H1 (cell line): ENCODE data around the gene LRRC45. TPM values are rescaled to one million over a fixed set of nuclear protein-coding genes. Genes with fewer than 3 reads are reported as not detected.
A peak's percentile ranks its signal among the peaks of the same experiment; 100 is the strongest.

Source experiments
- CTCF ChIA-PET: fragments of 300-600 bp; sonication (Branson Sonifier 250); formaldehyde crosslinking; loops from one replicate; lab custom pipeline; 2021; ENCODE audit not compliant: partially characterized antibody; lab: Charles Lee
- POLR2A ChIA-PET: fragments of 300-600 bp; sonication (Branson Sonifier 250); formaldehyde crosslinking; loops from one replicate; lab custom pipeline; 2021; ENCODE audit warnings: inconsistent platforms; ENCODE audit not compliant: partially characterized antibody; lab: Charles Lee
- DNase-seq, 2 experiments: peaks; one replicate each; pipeline versions ENCODE4 v3.0.0 to v3.0.0-alpha.2; 2010 to 2022; ENCODE audit warnings: low spot score in 2 of 2, low read depth in 1 of 2, mixed read lengths in 1 of 2
- FAIRE-seq: peaks from 2 replicates; lab custom pipeline; 2011; peaks lifted over from hg19 to GRCh38; lab: Jason Lieb, UNC
- H2AFZ ChIP-seq: 2 replicates; pipeline ENCODE4 v1.8.1; 2012; ENCODE audit warnings: low read length, inconsistent platforms
- H2AK5ac ChIP-seq: 2 replicates; pipeline ENCODE4 v1.6.1; 2013; ENCODE audit warnings: low read depth, low read length
- H2BK120ac ChIP-seq: replicated peaks from 2 replicates; pipeline ENCODE3; 2013; ENCODE audit warnings: low read depth, low read length, inconsistent platforms
- H2BK12ac ChIP-seq: 2 replicates; pipeline ENCODE4 v1.6.1; 2013; ENCODE audit warnings: low read depth, low read length
- H2BK15ac ChIP-seq: 2 replicates; pipeline ENCODE4 v1.6.1; 2013; ENCODE audit warnings: low read length
- H2BK20ac ChIP-seq: 2 replicates; pipeline ENCODE4 v1.6.1; 2013; ENCODE audit warnings: low read length
- H2BK5ac ChIP-seq: 2 replicates; pipeline ENCODE4 v1.6.1; 2013; ENCODE audit warnings: low read depth, low read length
- H3K14ac ChIP-seq: 2 replicates; pipeline ENCODE4 v1.6.1; 2013; ENCODE audit warnings: inconsistent platforms; ENCODE audit not compliant: insufficient read length
- H3K18ac ChIP-seq: 2 replicates; pipeline ENCODE4 v1.6.1; 2013; ENCODE audit warnings: low read length; ENCODE audit errors: extremely low read depth
- H3K23ac ChIP-seq: 2 replicates; pipeline ENCODE4 v1.6.1; 2013; ENCODE audit warnings: inconsistent platforms; ENCODE audit not compliant: insufficient read length
- H3K23me2 ChIP-seq: 2 replicates; pipeline ENCODE4 v1.6.1; 2013; ENCODE audit warnings: low read depth, low read length
- H3K27ac ChIP-seq: 2 replicates; pipeline ENCODE4 v1.6.1; 2011; ENCODE audit warnings: low read depth, low read length, inconsistent platforms
- H3K27me3 ChIP-seq, 4 experiments: replicated peaks in 1 of 4; 1 replicate in 1 of 4; 2 replicates in 3 of 4; pipeline versions ENCODE4 v1.6.1 to v1.8.1; 2011 to 2013; ENCODE audit warnings: low read length in 3 of 4, mild to moderate bottlenecking in 3 of 4, inconsistent platforms in 2 of 4, mixed read lengths in 2 of 4, moderate library complexity in 1 of 4; ENCODE audit not compliant: control insufficient read depth in 3 of 4, insufficient read depth in 3 of 4; ENCODE audit errors: extremely low read depth in 1 of 4
- H3K36me3 ChIP-seq, 4 experiments: 2 replicates each; pipeline versions ENCODE4 v1.6.1 to v1.8.1; 2011 to 2013; ENCODE audit warnings: mild to moderate bottlenecking in 4 of 4, low read length in 3 of 4, moderate library complexity in 2 of 4, control low read depth in 1 of 4, inconsistent platforms in 1 of 4; ENCODE audit not compliant: insufficient read depth in 4 of 4, control insufficient read depth in 2 of 4
- H3K4ac ChIP-seq: replicated peaks from 2 replicates; pipeline ENCODE3; 2013; ENCODE audit warnings: low read length, low read depth, mixed read lengths, inconsistent platforms; ENCODE audit not compliant: insufficient read length
- H3K4me1 ChIP-seq, 4 experiments: replicated peaks in 1 of 4; 1 replicate in 1 of 4; 2 replicates in 3 of 4; pipeline versions ENCODE4 v1.6.1 to v1.8.1; 2011 to 2013; ENCODE audit warnings: low read length in 3 of 4, inconsistent platforms in 2 of 4, mixed read lengths in 1 of 4; ENCODE audit not compliant: insufficient read depth in 4 of 4, control insufficient read depth in 3 of 4
- H3K4me2 ChIP-seq, 2 experiments: 2 replicates each; pipeline versions ENCODE4 v1.6.1 to v1.8.1; 2011 to 2013; ENCODE audit warnings: low read depth in 2 of 2, low read length in 2 of 2, control low read depth in 1 of 2, inconsistent platforms in 1 of 2, mild to moderate bottlenecking in 1 of 2; ENCODE audit not compliant: insufficient read depth in 1 of 2
- H3K4me3 ChIP-seq, 4 experiments: fragments of 200-600, 300-600 bp in 1 of 4; sonication (generic), shearing (Covaris generic), sonication (Bioruptor Twin) in 1 of 4; 2 replicates each; pipeline versions ENCODE4 v1.5.1 to v1.8.1; 2011 to 2016; ENCODE audit warnings: low read length in 4 of 4, low read depth in 3 of 4, control low read depth in 2 of 4, inconsistent platforms in 2 of 4, mild to moderate bottlenecking in 2 of 4, mixed read lengths in 1 of 4, moderate library complexity in 1 of 4; ENCODE audit not compliant: insufficient read depth in 2 of 4; ENCODE audit errors: extremely low read depth in 1 of 4
- H3K56ac ChIP-seq: replicated peaks from 2 replicates; pipeline ENCODE3; 2013; ENCODE audit warnings: low read depth, mild to moderate bottlenecking, mixed read lengths, low read length, inconsistent platforms; ENCODE audit not compliant: insufficient read length
- H3K79me1 ChIP-seq: 2 replicates; pipeline ENCODE4 v1.6.1; 2013; ENCODE audit warnings: low read depth, low read length, control low read depth
- H3K79me2 ChIP-seq, 2 experiments: 2 replicates each; pipeline versions ENCODE4 v1.6.1 to v1.8.1; 2012 to 2013; ENCODE audit warnings: low read length in 2 of 2, mild to moderate bottlenecking in 2 of 2, inconsistent platforms in 1 of 2; ENCODE audit not compliant: insufficient read depth in 2 of 2, control insufficient read depth in 1 of 2
- H3K9ac ChIP-seq, 4 experiments: replicated peaks in 1 of 4; 1 replicate in 1 of 4; 2 replicates in 3 of 4; pipeline versions ENCODE4 v1.6.1 to v1.8.1; 2011 to 2013; ENCODE audit warnings: low read depth in 3 of 4, low read length in 3 of 4, control low read depth in 2 of 4, mild to moderate bottlenecking in 2 of 4, moderate library complexity in 2 of 4, inconsistent platforms in 1 of 4; ENCODE audit errors: extremely low read depth in 1 of 4
- H3K9me3 ChIP-seq, 2 experiments: 2 replicates each; pipeline versions ENCODE4 v1.6.1 to v1.8.1; 2012 to 2013; ENCODE audit warnings: mild to moderate bottlenecking in 2 of 2, moderate library complexity in 2 of 2, control low read depth in 1 of 2, inconsistent platforms in 1 of 2, low read depth in 1 of 2, low read length in 1 of 2, mixed read lengths in 1 of 2; ENCODE audit not compliant: insufficient read depth in 2 of 2
- H4K20me1 ChIP-seq, 2 experiments: replicated peaks in 1 of 2; 2 replicates each; pipeline versions ENCODE3 to v1.8.1; 2011 to 2013; ENCODE audit warnings: inconsistent platforms in 2 of 2, low read length in 2 of 2, mild to moderate bottlenecking in 1 of 2; ENCODE audit not compliant: insufficient read depth in 2 of 2, control insufficient read depth in 1 of 2
- H4K5ac ChIP-seq: 2 replicates; pipeline ENCODE4 v1.6.1; 2013; ENCODE audit warnings: low read length, low read depth, mixed read lengths, inconsistent platforms; ENCODE audit not compliant: insufficient read length
- H4K8ac ChIP-seq: 2 replicates; pipeline ENCODE4 v1.8.0; 2013; ENCODE audit warnings: mild to moderate bottlenecking, moderate library complexity, low read length, inconsistent platforms; ENCODE audit not compliant: insufficient read depth; ENCODE audit errors: extremely low read depth
- H4K91ac ChIP-seq: replicated peaks from 2 replicates; pipeline ENCODE3; 2013; ENCODE audit warnings: low read length, mixed read lengths, inconsistent platforms; ENCODE audit not compliant: insufficient read length
- BRCA1 ChIP-seq: IDR thresholded peaks from 2 replicates; pipeline ENCODE4 v1.6.1; 2012; ENCODE audit warnings: low read depth, low read length, improper control_type of control experiment
- EP300 ChIP-seq, 2 experiments: IDR thresholded peaks; 1 replicate in 1 of 2; 2 replicates in 1 of 2; pipeline ENCODE4 v1.6.1; 2011 to 2012; ENCODE audit warnings: low read depth in 2 of 2, low read length in 2 of 2, mild to moderate bottlenecking in 2 of 2, borderline replicate concordance in 1 of 2, inconsistent platforms in 1 of 2, moderate library complexity in 1 of 2
- GTF2F1 ChIP-seq: IDR thresholded peaks from 2 replicates; pipeline ENCODE4 v1.6.1; 2012; ENCODE audit warnings: low read depth, low read length, improper control_type of control experiment, borderline replicate concordance
- JUN ChIP-seq: IDR thresholded peaks from 2 replicates; pipeline ENCODE4 v1.6.1; 2011; ENCODE audit warnings: low read depth, mild to moderate bottlenecking, improper control_type of control experiment, low read length
- MAFK ChIP-seq: IDR thresholded peaks from 2 replicates; pipeline ENCODE4 v1.6.1; 2012; ENCODE audit warnings: low read depth, mild to moderate bottlenecking, improper control_type of control experiment, low read length
- POLR2A ChIP-seq, 2 experiments: IDR thresholded peaks; 1 replicate in 1 of 2; 2 replicates in 1 of 2; pipeline ENCODE4 v1.6.1; 2011; ENCODE audit warnings: low read depth in 2 of 2, low read length in 2 of 2, mild to moderate bottlenecking in 2 of 2; ENCODE audit errors: control extremely low read depth in 1 of 2
- POLR2AphosphoS5 ChIP-seq: IDR thresholded peaks from 2 replicates; pipeline ENCODE4 v1.6.1; 2011; ENCODE audit warnings: low read depth, low read length
- SP1 ChIP-seq: IDR thresholded peaks from 2 replicates; pipeline ENCODE4 v1.6.1; 2011; ENCODE audit warnings: low read depth, low read length
- TBP ChIP-seq: IDR thresholded peaks from 2 replicates; pipeline ENCODE4 v1.6.1; 2011; ENCODE audit warnings: low read depth, low read length, improper control_type of control experiment
- WGBS, 2 experiments: shearing (Covaris generic) in 1 of 2; methylation state at CpG; one replicate each; pipeline versions ENCODE4 v1.1.6 to v1.1.7; 2013 to 2015; ENCODE audit warnings: low lambda C conversion rate in 2 of 2, mixed read lengths in 2 of 2, inconsistent platforms in 1 of 2, low coverage in 1 of 2, missing lambda C conversion rate in 1 of 2; ENCODE audit not compliant: insufficient replicate concordance in 2 of 2, insufficient coverage in 1 of 2, insufficient read length in 1 of 2; ENCODE audit errors: extremely low coverage in 1 of 2, missing lambda C conversion rate in 1 of 2; 5-methylcytosine and 5-hydroxymethylcytosine counted together
- polyA plus RNA-seq, 7 experiments: library from polyadenylated mRNA; depleted of rRNA in 3 of 7; stranded (reverse) in 5 of 7; unstranded in 2 of 7; fragments of >200 nt in 5 of 7; fragments of 200-250 nt in 2 of 7; gene quantifications; 1 replicate in 5 of 7; 2 replicates in 1 of 7; 4 replicates in 1 of 7; pipeline versions ENCODE4 v1.2.1 to v1.2.3, GENCODE V29; 2011 to 2013; ENCODE audit warnings: missing spikeins in 2 of 7, mixed read lengths in 2 of 7
- total RNA-seq: library from RNA; stranded (reverse); fragmentation: NEBNext Ultra II Directional; extraction: Animal tissue kit (Norgen Biotek cat#: 25700); gene quantifications from 2 replicates; pipeline ENCODE4 v1.2.1, GENCODE V29; 2021
- TF ChIP-seq, protein P1 (sequence below): IDR thresholded peaks from 2 replicates; pipeline ENCODE4 v1.6.1; 2011; ENCODE audit warnings: low read depth, mild to moderate bottlenecking, low read length; ENCODE audit not compliant: insufficient read depth
- TF ChIP-seq, protein P2 (sequence below): IDR thresholded peaks from 2 replicates; pipeline ENCODE4 v1.6.1; 2012; ENCODE audit warnings: inconsistent platforms

The LRRC45 gene
- total and polyA plus RNA-seq, 2 of the 8 experiments (the other 6 are each of a cell fraction or from before 2014, with no cell fraction given) = 11.5 to 29.0 TPM

DNA sequence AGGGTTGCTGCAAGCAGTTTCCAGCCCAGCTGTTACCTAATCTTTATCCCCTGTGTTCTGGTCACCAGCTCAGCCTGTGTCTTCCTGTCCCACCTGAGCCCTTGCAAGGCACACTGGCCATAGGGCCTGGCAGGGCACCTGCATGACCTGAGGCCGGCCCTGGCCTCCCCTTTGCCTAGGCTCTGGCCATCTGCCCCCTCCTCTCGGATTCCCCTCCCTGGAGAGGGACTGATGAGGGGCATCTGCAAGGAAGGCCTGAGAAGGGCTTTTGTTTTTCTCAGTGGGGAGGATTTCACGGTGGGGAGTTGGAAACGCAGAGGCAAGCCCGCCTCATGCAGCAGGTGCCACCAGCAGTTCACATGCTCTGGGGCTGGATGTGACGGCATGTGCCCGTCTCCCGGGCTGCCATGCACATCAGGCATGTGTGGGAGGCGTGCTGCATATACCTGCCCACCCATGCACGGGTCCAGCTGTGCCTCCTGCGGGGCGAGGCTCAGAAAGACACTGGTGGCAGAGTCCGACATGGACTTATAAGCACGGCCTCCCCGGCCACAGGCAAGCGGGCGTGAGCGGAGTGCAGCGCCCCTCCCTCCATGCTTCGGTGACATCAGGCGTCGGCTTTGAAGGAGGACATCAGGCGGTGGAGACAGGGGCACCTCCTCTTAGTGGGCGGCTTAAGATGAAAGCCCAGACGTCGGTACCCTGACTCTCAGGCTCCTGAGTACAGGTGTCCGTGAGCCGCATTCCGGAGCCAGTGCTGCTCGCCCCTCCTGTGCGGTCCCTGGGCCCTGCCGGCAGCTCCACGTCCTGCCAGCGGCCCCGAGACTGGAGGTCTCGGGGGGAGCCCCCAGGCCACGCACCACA lies 29.1 kb upstream of the LRRC45 start:
- no peak overlapping the region for H3K56ac ChIP-seq
- H3K4me2 ChIP-seq = no peak overlapping the region
- no peak for TF ChIP-seq POLR2A (IDR thresholded peaks at IDR 0.05; ENCODE audit: control extremely low read depth in 1 of 2, low read depth in 2 of 2, low read length in 2 of 2)
- TF ChIP-seq MAFK = no peak
- TF ChIP-seq JUN = no peak
- no peak for TF ChIP-seq BRCA1
- TF ChIP-seq SP1 = no peak
- TF ChIP-seq, protein P1, sequence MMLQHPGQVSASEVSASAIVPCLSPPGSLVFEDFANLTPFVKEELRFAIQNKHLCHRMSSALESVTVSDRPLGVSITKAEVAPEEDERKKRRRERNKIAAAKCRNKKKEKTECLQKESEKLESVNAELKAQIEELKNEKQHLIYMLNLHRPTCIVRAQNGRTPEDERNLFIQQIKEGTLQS = no peak
- no peak for TF ChIP-seq GTF2F1
- no peak for TF ChIP-seq EP300 (IDR thresholded peaks at IDR 0.05; ENCODE audit: borderline replicate concordance in 1 of 2, low read depth in 2 of 2, low read length in 2 of 2)
- no peak for TF ChIP-seq POLR2AphosphoS5
- TF ChIP-seq TBP = no peak
- TF ChIP-seq, protein P2, sequence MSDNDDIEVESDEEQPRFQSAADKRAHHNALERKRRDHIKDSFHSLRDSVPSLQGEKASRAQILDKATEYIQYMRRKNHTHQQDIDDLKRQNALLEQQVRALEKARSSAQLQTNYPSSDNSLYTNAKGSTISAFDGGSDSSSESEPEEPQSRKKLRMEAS = no peak

More for the DNA sequence above, 29.1 kb upstream of the LRRC45 start:
- H3K9me3 ChIP-seq = no peaks in the 10 kb centered on the region
- 88% methylated on average over 37 of the region's 37 CpGs; no CpG with 5 or more reads in 1 of the 2 experiments for WGBS, 2 experiments
- ChIA-PET CTCF (interaction anchor here (1.0 to 2.3 kb wide), 3 partner anchors 26 to 125 kb away, joined by 3 to 6 read pairs (median 4); no protein-coding TSS in a partner anchor), POLR2A (interaction anchor here (1.0 to 1.5 kb wide), 4 partner anchors 8 to 19 kb away, joined by 3 read pairs; no protein-coding TSS in a partner anchor)
- peak overlapping the region; percentile 43 for H2BK120ac ChIP-seq
- H4K91ac ChIP-seq = peak overlapping the region; percentile 30
- no peak overlapping the region for H3K18ac ChIP-seq
- DNase-seq = peak in 1 of 2 experiments; percentile 49
- no peaks in the 10 kb centered on the region for H3K27me3 ChIP-seq
- H3K4me1 ChIP-seq = peaks cover 0 to 31% (median 27%) of the 10 kb centered on the region in 4 experiments; a peak in 6 of 7 replicates
- no peak for FAIRE-seq
- no peaks in the 10 kb centered on the region for H3K23me2 ChIP-seq
- H4K5ac ChIP-seq = no peak overlapping the region
- H3K27ac ChIP-seq = no peak overlapping the region
- no peak overlapping the region for H2AFZ ChIP-seq
- no peak overlapping the region for H3K4ac ChIP-seq
- H4K20me1 ChIP-seq = peaks cover 3 to 14% of the 10 kb centered on the region in 2 experiments
- H2BK15ac ChIP-seq = 0 out of 2 replicates have a peak overlapping the region, but pooled peaks have one; percentile 29
- H3K23ac ChIP-seq = no peak overlapping the region
- no peaks in the 10 kb centered on the region for H3K36me3 ChIP-seq
- H3K79me1 ChIP-seq = peaks cover 7% of the 10 kb centered on the region
- H3K9ac ChIP-seq = no peak overlapping the region
- H3K14ac ChIP-seq = no peak overlapping the region
- H2BK20ac ChIP-seq = no peak overlapping the region
- peak overlapping the region; percentile 66; the same call in 1 of the 2 replicates for H2BK5ac ChIP-seq
- H2AK5ac ChIP-seq = 0 out of 2 replicates have a peak overlapping the region, but pooled peaks have one; percentile 39
- H4K8ac ChIP-seq = no peak overlapping the region; the same call in none of the 2 replicates
- H3K79me2 ChIP-seq = peaks cover 0 to 3% of the 10 kb centered on the region in 2 experiments; a peak in 1 of 4 replicates
- H2BK12ac ChIP-seq = 0 out of 2 replicates have a peak overlapping the region, but pooled peaks have one; percentile 3
- no peak overlapping the region for H3K4me3 ChIP-seq
